Activated CD4-positive, alpha-beta T cell treated with anti-CD3 and anti-CD28 coated beads for 1 hour (primary cell): ENCODE results near the gene TRIM17.
"Not testable (repeated sequence)": the region's sequence is repeated elsewhere in the genome, so short reads cannot be mapped to it uniquely, and the experiment has no call there.

Experiments used
- DNase-seq: peaks from one replicate; pipeline ENCODE4 v3.0.0-alpha.2; 2020

Gene TRIM17

DNA sequence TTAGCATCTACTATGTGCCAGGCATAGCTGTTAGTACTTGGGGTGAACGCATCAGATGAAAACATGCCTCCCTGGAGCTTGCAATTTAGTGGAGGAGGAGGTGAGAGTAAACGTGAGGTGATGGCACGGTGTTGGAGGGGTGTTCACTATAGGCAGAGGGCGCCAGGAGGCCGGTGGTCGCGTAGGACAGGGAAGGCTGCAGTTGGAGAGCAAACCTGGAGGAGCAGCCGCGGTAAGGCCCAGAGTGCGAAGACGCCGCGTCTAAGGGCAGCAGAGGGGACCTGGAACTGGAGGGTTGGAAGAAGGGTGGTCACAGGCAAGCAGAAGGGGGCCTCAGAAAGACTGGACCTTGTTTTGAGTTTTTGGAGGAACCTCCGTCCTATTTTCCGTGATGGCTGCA lies 30.2 kb upstream of the TRIM17 start:
- no peak for DNase-seq

- no peak for DNase-seq
Observed at GRCh38 chr1:228445843-228446650, 29.4 kb upstream of the TRIM17 start.

DNA sequence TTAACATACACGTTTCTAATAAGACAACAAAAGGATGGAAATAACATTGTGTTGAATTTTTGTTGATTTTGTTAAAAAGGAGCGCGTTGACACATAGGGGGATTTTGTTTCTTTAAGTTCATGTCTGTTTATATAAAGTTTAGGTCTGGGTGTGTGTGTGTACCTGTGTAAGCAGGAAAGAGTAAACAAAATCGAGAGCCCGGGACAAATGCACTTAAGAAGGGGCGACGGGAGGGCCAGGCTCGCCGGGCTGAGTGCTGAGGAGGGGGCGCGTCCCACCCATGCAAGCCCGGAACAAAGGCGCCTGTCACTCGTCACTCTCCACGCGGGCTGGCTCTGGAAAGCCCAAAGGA lies 28.8 kb upstream of the TRIM17 start:
- no peak for DNase-seq

GRCh38 chr1:228443395-228443794 lies 26.7 kb upstream of the TRIM17 start:
- DNase-seq, result no peak

GRCh38 chr1:228440761-228441500 lies 24.3 kb upstream of the TRIM17 start:
- no peak for DNase-seq

DNA sequence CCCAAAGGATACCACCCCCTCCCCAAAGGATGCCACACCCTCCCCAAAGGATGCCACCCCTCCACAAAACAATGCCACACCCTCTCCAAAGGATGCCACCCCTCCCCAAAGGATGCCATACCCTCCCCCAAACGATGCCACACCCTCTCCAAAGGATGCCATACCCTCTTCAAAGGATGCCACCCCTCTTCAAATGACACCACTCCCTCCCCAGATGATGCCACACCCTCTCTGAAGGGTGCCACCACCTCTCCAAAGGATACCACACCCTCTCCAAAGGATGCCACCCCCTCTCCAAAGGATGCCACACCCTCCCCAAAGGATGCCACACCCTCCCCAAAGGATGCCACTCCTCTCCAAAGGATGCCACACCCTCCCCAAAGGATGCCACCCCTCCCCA lies 21.6 kb upstream of the TRIM17 start:
- no peak for DNase-seq

DNA sequence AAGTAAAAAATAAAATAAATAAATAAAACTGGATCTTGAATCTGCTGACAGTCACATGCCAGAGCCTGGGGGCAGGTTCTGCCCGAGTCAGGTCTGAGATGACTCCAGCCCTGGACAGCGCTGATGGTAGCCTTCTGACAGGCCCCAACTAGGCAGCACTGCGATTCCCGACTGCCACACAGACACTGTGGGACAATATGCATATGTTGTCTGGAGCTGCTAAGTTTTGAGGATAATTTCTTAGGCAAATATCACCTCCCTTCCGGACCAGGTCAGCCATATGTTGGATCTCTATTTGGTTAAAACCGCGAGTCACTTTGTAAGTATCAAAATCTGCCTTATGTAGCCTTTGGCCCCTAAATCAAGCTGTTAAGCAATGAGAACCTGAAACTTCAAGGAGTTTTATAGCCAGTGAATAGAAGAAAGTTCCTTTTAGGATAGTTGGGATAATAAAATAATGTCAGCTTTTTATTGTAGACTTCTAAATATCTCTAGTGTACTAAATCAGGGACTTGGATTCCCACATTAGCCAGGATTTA lies 20.8 kb upstream of the TRIM17 start:
- DNase-seq, result no peak

GRCh38 chr1:228434689-228435088 lies 18.0 kb upstream of the TRIM17 start:
- no peak for DNase-seq

DNA sequence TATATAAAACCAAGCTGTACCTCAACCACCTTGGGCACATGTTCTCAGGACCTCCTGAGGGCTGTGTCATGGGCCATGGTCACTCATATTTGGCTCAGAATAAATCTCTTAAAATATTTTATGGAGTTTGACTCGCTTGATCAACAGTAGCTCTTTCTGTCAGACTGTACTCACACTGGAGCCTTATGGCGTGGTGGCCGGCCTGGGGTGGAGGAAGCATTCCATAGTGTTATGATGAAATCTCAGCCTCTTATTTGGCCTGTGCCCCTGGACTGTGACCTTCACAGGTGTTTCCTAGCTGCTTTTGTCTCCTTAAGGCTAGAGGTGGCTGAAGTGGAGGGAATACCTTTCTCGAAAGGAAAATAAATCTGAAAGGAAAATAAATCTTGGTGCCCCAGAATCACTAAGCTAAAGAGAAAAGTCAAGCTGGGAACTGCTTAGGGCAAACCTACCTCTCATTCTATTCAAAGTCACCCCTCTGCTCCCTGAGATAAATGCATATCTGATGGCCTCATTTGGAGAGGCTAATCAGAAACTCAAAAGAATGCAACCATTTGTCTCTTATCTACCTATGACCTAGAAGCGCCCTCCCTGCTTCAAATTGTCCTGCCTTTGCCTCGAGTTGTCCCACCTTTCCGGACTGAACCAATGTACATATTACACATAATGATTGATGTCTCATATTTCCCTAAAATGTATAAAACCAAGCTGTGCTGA lies 16.8 kb upstream of the TRIM17 start:
- not testable (repeated sequence) for DNase-seq

GRCh38 chr1:228430243-228430642 lies 13.6 kb upstream of the TRIM17 start:
- no peak for DNase-seq

- no peak for DNase-seq
Observed at GRCh38 chr1:228429698-228430097, 13.0 kb upstream of the TRIM17 start.

DNA sequence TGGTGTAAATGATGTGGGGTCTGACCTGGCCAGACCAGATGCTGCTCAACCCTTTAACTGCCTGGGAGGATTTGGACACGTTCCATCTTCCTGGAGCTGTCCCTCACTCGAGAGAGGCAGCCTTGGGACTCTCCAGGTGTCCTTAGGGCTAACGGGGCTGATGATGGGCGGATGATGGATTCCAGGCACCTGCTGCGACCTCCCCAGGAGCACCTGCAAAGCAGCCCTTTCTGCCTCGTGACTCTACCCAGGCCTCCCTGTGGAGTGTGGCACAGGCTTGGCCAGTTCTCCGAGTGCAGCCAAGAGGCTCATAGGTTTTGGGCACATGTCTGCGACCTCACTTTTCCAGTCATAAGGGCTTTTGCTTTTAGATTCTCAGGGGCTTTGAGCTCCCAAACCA lies 12.3 kb upstream of the TRIM17 start:
- no peak for DNase-seq

- DNase-seq, result no peak
Observed at GRCh38 chr1:228428412-228428811, 11.8 kb upstream of the TRIM17 start.

GRCh38 chr1:228426518-228427175 lies 10.0 kb upstream of the TRIM17 start:
- no peak for DNase-seq

DNA sequence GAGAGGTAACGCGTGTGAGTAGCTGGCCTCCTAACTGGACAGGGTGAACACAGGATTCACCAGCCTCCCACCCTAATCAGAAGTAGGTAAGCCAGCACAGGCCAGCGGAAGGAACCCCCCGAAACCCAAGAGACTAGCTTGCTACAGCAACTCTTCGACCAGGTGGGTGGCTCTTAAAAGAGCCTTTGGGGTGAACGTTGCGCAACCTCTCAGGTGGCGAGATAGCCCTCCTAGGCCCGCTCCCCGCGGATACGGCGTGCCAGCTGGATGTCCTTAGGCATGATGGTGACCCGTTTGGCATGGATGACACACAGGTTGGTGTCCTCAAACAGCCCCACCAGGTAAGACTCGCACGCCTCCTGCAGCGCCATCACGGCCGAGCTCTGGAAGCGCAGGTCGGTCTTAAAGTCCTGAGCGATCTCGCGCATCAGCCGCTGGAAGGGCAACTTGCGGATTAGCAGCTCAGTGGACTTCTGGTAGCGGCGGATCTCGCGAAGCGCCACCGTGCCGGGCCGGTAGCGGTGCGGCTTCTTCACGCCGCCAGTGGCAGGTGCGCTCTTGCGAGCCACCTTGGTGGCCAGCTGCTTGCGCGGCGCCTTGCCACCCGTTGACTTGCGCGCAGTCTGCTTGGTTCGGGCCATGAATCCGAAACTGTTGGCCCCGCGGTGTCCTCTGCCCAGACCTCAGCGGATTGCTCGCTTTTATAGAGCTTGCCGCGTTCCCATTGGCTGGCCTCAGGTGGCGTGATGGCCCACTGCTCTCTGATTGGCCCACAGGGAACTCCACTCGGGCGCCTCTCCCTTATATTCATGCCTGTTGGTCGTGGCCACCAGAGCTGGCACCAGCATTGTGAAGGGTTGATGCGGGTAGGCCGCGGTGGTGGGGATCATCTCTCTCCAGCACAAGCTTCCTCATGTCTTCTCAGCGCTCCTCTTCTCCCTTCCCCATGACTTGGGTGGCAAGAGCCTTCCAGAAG lies 8.3 kb upstream of the TRIM17 start:
- no peak for DNase-seq

DNA sequence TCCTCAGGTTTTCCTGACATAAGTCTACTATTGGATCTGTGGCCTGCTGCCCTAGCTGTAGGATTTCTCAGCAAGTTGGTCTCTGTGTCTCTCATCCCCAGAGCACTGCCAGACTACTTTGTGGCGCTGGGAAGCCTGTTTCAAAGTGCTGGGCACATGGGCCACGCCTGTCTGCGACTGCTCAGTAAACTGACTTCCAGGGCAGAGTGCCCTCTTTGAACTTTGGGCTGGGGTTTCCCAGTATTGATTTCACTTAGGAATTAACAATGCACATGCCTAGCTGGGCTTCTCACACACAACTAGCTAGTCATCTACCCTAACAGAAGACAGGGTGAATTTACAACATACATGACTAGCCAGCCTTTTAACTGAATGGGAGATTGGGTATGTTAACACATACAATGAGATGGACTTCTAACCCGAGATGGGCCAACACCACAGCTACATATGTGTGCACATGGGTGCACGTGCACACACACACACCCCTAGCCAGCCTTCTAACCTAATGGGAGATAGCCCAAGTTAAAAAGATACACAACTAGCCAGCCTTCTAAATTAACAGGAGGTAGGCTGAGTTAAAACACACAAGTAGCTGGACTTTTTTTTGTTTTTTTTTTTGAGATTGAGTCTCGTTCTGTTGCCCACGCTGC lies 6.9 kb upstream of the TRIM17 start:
- DNase-seq, result no peak

DNA sequence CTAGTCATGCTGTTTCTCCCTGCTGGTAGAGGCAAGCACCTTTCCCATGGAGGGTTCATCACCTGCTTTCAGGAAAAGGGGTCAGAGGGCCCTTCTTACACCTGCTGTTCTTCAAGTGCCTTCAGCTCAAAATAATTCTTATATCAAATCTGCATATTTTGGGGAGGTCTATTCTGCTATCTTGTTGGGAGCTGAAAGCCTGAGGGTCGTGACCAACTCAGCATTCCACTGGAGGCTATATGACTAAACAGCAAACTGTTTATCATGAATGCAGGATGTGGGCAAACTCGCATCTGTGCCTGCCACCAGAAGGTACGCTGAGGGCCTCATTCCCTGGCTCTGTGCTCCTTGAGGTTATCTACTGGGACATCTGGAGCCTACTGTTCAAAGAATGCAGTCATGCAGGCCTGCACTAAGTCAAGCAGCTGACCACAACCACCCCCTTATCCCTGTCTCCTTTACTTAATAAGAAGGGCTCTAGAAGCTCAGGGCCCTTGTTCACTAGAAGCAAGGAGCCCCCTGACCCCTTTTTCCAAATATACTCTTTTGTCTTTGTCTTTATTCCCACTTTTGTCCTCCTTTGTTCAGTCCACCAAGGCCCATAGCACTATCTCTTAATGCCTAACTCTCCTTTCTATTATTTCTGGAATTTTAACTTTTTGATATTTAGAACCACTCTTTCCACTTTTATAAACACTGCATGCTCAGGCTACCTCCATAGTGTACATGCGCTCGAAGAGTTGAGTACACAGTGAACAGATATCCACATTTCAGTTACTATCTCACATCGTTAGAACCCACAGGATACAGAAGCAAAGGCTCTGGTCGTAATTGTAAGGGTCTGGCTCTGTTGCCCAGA lies 4.5 kb upstream of the TRIM17 start:
- no peak for DNase-seq

DNA sequence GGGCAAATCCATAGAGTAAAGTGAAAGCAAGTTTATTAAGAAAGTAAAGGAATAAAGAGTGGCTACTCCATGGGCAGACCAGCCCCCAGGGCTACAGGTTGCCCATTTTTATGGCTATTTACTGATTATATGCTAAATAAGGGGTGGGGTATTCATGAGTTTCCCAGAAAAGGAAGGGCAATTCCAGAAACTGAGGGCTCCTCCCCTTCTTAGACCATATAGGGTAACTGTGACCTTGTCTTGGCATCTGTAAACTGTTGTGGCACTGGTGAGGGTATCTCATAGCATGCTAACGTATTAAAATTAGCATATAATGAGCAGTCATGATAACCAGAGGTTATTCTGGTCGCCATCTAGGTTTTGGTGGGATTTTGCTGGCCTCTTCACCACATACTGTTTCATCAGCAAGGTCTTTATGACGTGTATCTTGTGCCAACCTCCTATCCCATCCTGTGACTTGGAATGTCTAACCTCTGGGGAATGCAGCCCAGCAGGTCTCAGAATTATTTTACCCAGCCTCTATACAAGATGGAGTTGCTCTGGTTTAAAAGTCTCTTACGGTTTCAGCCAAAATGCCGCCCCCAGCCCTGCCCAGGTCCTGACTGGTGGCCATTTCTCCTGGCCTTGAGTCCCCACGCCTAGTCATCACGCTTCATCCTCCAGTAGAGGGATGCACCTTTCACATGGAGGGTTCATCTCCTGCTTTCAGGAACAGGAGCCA lies 982 bp upstream of the TRIM17 start:
- no peak for DNase-seq

DNA sequence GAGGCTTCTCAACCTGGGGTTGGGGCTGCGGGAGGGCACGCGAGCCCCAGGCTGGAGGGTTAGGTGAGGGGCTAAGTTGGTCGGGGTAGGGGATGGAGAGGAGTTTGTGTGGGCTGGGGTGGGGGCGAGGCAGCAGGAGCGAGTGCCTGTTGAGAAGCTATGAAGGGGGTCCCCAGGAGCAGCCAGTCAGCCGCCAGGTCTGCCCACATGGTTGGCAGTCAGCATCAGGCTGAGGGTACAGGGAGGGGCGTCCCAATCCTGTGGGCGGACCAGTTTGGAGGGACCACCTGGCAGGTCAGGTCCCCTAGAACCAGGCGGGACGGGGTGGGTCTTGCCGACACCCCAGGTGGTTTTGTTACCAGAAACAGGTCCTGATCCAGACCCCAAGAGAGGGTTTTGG lies 400 bp upstream of the TRIM17 start:
- DNase-seq, result no peak

DNA sequence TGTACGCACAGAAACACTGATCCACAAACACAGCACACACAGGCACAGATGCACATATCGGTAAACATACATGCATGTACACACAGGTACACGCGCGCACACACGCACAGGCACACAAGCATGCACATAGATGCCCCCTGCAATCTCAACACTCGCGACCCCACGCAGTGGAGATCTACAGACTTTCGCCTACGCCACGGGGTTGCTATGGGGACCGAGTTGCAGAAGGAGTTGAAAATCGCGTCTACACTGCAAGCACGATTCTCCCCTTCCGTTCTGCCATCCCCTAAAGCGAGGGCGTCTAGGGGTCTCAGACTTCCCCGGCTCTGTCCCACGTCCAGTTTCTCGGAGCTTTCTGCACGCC lies 826 bp downstream of the TRIM17 start:
- no peak for DNase-seq
